H9 (cell line): ENCODE results near the gene CCDC150. TPM values are rescaled to one million over a fixed set of nuclear protein-coding genes. Genes with fewer than 3 reads are reported as not detected.

ENCODE experiments used
- DNase-seq: peaks from one replicate; pipeline ENCODE4 v3.0.0-alpha.2; 2017
- H2AFZ ChIP-seq: one replicate; pipeline ENCODE4 v1.6.1; 2013; ENCODE audit warnings: mild to moderate bottlenecking, low read length, control low read depth, moderate library complexity
- H2AK5ac ChIP-seq: 2 replicates; pipeline ENCODE4 v1.6.1; 2013; ENCODE audit warnings: low read length, control low read depth, mixed read lengths; ENCODE audit not compliant: insufficient read length
- H2BK120ac ChIP-seq: one replicate; pipeline ENCODE4 v1.6.1; 2013; ENCODE audit warnings: low read depth, mild to moderate bottlenecking, low read length, control low read depth, inconsistent platforms; ENCODE audit not compliant: poor library complexity, severe bottlenecking
- H2BK12ac ChIP-seq: 2 replicates; pipeline ENCODE4 v1.6.1; 2013; ENCODE audit warnings: low read length, control low read depth, mixed read lengths, low read depth; ENCODE audit not compliant: insufficient read length
- H2BK15ac ChIP-seq: 2 replicates; pipeline ENCODE4 v1.6.1; 2013; ENCODE audit warnings: low read depth, low read length, control low read depth
- H2BK20ac ChIP-seq: one replicate; pipeline ENCODE4 v1.6.1; 2013; ENCODE audit warnings: low read depth, mild to moderate bottlenecking, low read length, control low read depth, inconsistent platforms; ENCODE audit not compliant: poor library complexity, severe bottlenecking
- H2BK5ac ChIP-seq: 2 replicates; pipeline ENCODE4 v1.6.1; 2013; ENCODE audit warnings: low read length, control low read depth, mixed read lengths; ENCODE audit not compliant: insufficient read length
- H3K14ac ChIP-seq: 2 replicates; pipeline ENCODE4 v1.6.1; 2013; ENCODE audit warnings: low read length, control low read depth; ENCODE audit not compliant: insufficient read depth
- H3K18ac ChIP-seq: 2 replicates; pipeline ENCODE4 v1.6.1; 2013; ENCODE audit warnings: low read depth, mild to moderate bottlenecking, mixed read lengths, low read length, control low read depth; ENCODE audit not compliant: insufficient read length
- H3K23ac ChIP-seq: 2 replicates; pipeline ENCODE4 v1.6.1; 2013; ENCODE audit warnings: low read length, control low read depth, mixed read lengths, low read depth; ENCODE audit not compliant: insufficient read length
- H3K23me2 ChIP-seq: 2 replicates; pipeline ENCODE4 v1.6.1; 2013; ENCODE audit warnings: low read depth, mild to moderate bottlenecking, mixed read lengths, low read length, control low read depth; ENCODE audit not compliant: insufficient read length, poor library complexity, severe bottlenecking
- H3K27ac ChIP-seq: 2 replicates; pipeline ENCODE4 v1.5.1; 2013; ENCODE audit warnings: low read length, control low read depth, mixed read lengths, low read depth; ENCODE audit not compliant: insufficient read length
- H3K27me3 ChIP-seq: 2 replicates; pipeline ENCODE4 v1.6.1; 2013; ENCODE audit warnings: low read length, control low read depth, inconsistent platforms; ENCODE audit not compliant: insufficient read depth
- H3K4ac ChIP-seq: 2 replicates; pipeline ENCODE4 v1.6.1; 2013; ENCODE audit warnings: low read depth, mild to moderate bottlenecking, control low read depth, inconsistent platforms, low read length, moderate library complexity
- H3K4me1 ChIP-seq: 2 replicates; pipeline ENCODE4 v1.6.1; 2013; ENCODE audit warnings: low read length, control low read depth, inconsistent platforms; ENCODE audit not compliant: insufficient read depth
- H3K4me2 ChIP-seq: 2 replicates; pipeline ENCODE4 v1.6.1; 2013; ENCODE audit warnings: low read length, control low read depth, mixed read lengths; ENCODE audit not compliant: insufficient read length, insufficient read depth
- H3K56ac ChIP-seq: 2 replicates; pipeline ENCODE4 v1.6.1; 2013; ENCODE audit warnings: low read depth, mild to moderate bottlenecking, mixed read lengths, low read length, control low read depth; ENCODE audit not compliant: insufficient read length
- H3K79me1 ChIP-seq: 2 replicates; pipeline ENCODE4 v1.6.1; 2013; ENCODE audit warnings: low read depth, mild to moderate bottlenecking, moderate library complexity, low read length, control low read depth, inconsistent platforms; ENCODE audit not compliant: insufficient read depth, poor library complexity, severe bottlenecking
- H3K79me2 ChIP-seq: 2 replicates; pipeline ENCODE4 v1.6.1; 2013; ENCODE audit warnings: low read length, control low read depth, inconsistent platforms; ENCODE audit not compliant: insufficient read depth
- H3K9ac ChIP-seq: 2 replicates; pipeline ENCODE4 v1.6.1; 2013; ENCODE audit warnings: low read length, control low read depth, mixed read lengths; ENCODE audit not compliant: insufficient read length; ENCODE audit errors: extremely low read depth
- H3K9me3 ChIP-seq: one replicate; pipeline ENCODE4 v1.6.1; 2013; ENCODE audit warnings: low read depth, low read length, inconsistent platforms; ENCODE audit not compliant: control insufficient read depth
- H3T11ph ChIP-seq: one replicate; pipeline ENCODE4 v1.6.1; 2013; ENCODE audit warnings: mild to moderate bottlenecking, low read length, control low read depth, inconsistent platforms
- H4K20me1 ChIP-seq: one replicate; pipeline ENCODE4 v1.6.1; 2013; ENCODE audit not compliant: control insufficient read depth, insufficient read length, insufficient read depth
- H4K5ac ChIP-seq: 2 replicates; pipeline ENCODE4 v1.6.1; 2013; ENCODE audit warnings: low read depth, mild to moderate bottlenecking, mixed read lengths, low read length, control low read depth; ENCODE audit not compliant: insufficient read length
- H4K8ac ChIP-seq: replicated peaks from 2 replicates; pipeline ENCODE4 v1.6.1; 2013; ENCODE audit warnings: low read length, control low read depth, mixed read lengths, low read depth; ENCODE audit not compliant: insufficient read length
- H4K91ac ChIP-seq: 2 replicates; pipeline ENCODE4 v1.6.1; 2013; ENCODE audit warnings: low read depth, mild to moderate bottlenecking, moderate library complexity, mixed read lengths, low read length, control low read depth; ENCODE audit not compliant: insufficient read length
- H3K27ac Mint-ChIP-seq, 3 experiments: 2 replicates in 2 of 3; 3 replicates in 1 of 3; pipeline ENCODE4 v1.8.0; 2020 to 2021; ENCODE audit warnings: mixed read lengths in 3 of 3, mild to moderate bottlenecking in 1 of 3, moderate library complexity in 1 of 3
- H3K27me3 Mint-ChIP-seq: 2 replicates; pipeline ENCODE4 v1.8.0; 2021; ENCODE audit warnings: low read depth, mild to moderate bottlenecking, moderate library complexity, mixed read lengths
- H3K36me3 Mint-ChIP-seq, 3 experiments: 2 replicates in 2 of 3; 3 replicates in 1 of 3; pipeline ENCODE4 v1.8.0; 2020 to 2021; ENCODE audit warnings: low read depth in 3 of 3, mixed read lengths in 3 of 3; ENCODE audit not compliant: insufficient read depth in 1 of 3
- H3K4me1 Mint-ChIP-seq, 2 experiments: 2 replicates each; pipeline ENCODE4 v1.8.0; 2020; ENCODE audit warnings: mixed read lengths in 2 of 2
- H3K4me3 Mint-ChIP-seq, 2 experiments: 2 replicates in 1 of 2; 3 replicates in 1 of 2; pipeline ENCODE4 v1.8.0; 2020 to 2021; ENCODE audit warnings: mild to moderate bottlenecking in 2 of 2, mixed read lengths in 2 of 2, moderate library complexity in 1 of 2
- H3K9me3 Mint-ChIP-seq, 2 experiments: 2 replicates in 1 of 2; 3 replicates in 1 of 2; pipeline ENCODE4 v1.8.0; 2020; ENCODE audit warnings: mild to moderate bottlenecking in 2 of 2, mixed read lengths in 2 of 2, moderate library complexity in 1 of 2
- total RNA-seq: library from RNA; stranded (reverse); gene quantifications from 2 replicates; pipeline ENCODE4 v1.2.1, GENCODE V29; 2021
- TF ChIP-seq, protein P1 (sequence below): fragments of 200-600 bp; sonication (generic); conservative IDR thresholded peaks from 3 replicates; pipeline ENCODE4 v1.8.0; 2021; ENCODE audit warnings: antibody characterized with exemption, mild to moderate bottlenecking

Gene CCDC150
- total RNA-seq, 1 experiment from 2014 or later, result 26.2 TPM

DNA sequence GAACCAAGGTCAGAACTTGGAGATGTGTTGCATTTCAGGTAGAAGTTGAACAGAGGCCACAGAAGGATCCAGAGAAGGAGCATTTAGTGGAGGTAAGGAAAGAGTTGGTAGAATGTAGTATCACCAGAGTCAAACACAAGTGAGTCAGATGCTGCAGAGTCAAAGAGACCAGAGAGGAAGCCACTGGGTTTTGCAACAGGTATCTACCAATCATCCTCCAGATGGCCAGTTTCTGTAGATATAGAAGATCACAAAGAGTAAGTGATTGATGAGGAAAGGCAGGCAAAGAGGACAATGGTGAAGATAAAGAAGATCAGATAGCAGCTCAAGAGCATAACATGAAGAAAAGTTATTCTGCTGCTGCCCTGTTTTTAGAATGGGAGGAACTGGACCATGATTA lies 84.1 kb downstream of the CCDC150 start:
- H3K9me3 ChIP-seq, result no peaks in the 10 kb centered on the region
- no peaks in the 10 kb centered on the region for H3K4me1 ChIP-seq
- H3K23me2 ChIP-seq, result no peaks in the 10 kb centered on the region
- H2AK5ac ChIP-seq, result no peak overlapping the region
- H2BK12ac ChIP-seq, result no peak overlapping the region
- no peak overlapping the region for H3K18ac ChIP-seq
- no peaks in the 10 kb centered on the region for H3K27me3 ChIP-seq
- no peak overlapping the region for H3T11ph ChIP-seq
- Mint-ChIP-seq H3K27me3 (no peaks in the 10 kb centered on the region), H3K36me3 (peaks cover 26 to 55% (median 48%) of the 10 kb centered on the region in 3 experiments), H3K27ac (peak overlapping the region in 1 of 3 experiments; percentile 24; a peak in 2 of 7 replicates), H3K9me3 (no peaks in the 10 kb centered on the region), H3K4me3 (no peak overlapping the region), H3K4me1 (peaks cover 3 to 5% of the 10 kb centered on the region in 2 experiments; a peak in 3 of 4 replicates)
- no peak overlapping the region for H3K4ac ChIP-seq
- no peaks in the 10 kb centered on the region for H3K79me2 ChIP-seq
- no peak overlapping the region for H3K4me2 ChIP-seq
- no peak overlapping the region for H3K27ac ChIP-seq
- no peak overlapping the region for H2BK120ac ChIP-seq
- H2BK5ac ChIP-seq, result no peak overlapping the region
- no peak for DNase-seq
- no peak overlapping the region for H4K91ac ChIP-seq
- H3K79me1 ChIP-seq, result no peaks in the 10 kb centered on the region
- H3K23ac ChIP-seq, result no peak overlapping the region
- no peak overlapping the region for H4K8ac ChIP-seq
- no peaks in the 10 kb centered on the region for H4K20me1 ChIP-seq
- no peak overlapping the region for H2BK15ac ChIP-seq
- TF ChIP-seq, protein P1, sequence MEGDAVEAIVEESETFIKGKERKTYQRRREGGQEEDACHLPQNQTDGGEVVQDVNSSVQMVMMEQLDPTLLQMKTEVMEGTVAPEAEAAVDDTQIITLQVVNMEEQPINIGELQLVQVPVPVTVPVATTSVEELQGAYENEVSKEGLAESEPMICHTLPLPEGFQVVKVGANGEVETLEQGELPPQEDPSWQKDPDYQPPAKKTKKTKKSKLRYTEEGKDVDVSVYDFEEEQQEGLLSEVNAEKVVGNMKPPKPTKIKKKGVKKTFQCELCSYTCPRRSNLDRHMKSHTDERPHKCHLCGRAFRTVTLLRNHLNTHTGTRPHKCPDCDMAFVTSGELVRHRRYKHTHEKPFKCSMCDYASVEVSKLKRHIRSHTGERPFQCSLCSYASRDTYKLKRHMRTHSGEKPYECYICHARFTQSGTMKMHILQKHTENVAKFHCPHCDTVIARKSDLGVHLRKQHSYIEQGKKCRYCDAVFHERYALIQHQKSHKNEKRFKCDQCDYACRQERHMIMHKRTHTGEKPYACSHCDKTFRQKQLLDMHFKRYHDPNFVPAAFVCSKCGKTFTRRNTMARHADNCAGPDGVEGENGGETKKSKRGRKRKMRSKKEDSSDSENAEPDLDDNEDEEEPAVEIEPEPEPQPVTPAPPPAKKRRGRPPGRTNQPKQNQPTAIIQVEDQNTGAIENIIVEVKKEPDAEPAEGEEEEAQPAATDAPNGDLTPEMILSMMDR, result no peak
- no peak overlapping the region for H3K56ac ChIP-seq
- no peak overlapping the region for H2BK20ac ChIP-seq
- no peak overlapping the region for H2AFZ ChIP-seq
- no peak overlapping the region for H3K9ac ChIP-seq
- H4K5ac ChIP-seq, result no peak overlapping the region
- no peak overlapping the region for H3K14ac ChIP-seq
